Left ventricle myocardium inferior (tissue), 1 donor: Measurements from ENCODE around the gene JDP2. TPM values are rescaled to one million over a fixed set of nuclear protein-coding genes. Genes with fewer than 3 reads are reported as not detected.

ENCODE experiments used
- DNase-seq: peaks from one replicate; pipeline ENCODE4 v3.0.0-alpha.2; 2020
- H3K27ac ChIP-seq: fragments of 200-600 bp; replicated peaks from 2 replicates; pipeline ENCODE4 v1.8.0; 2021
- H3K27me3 ChIP-seq: fragments of 200-600 bp; 2 replicates; pipeline ENCODE4 v1.8.0; 2021; ENCODE audit warnings: low read depth
- H3K36me3 ChIP-seq: fragments of 200-600 bp; 2 replicates; pipeline ENCODE4 v1.8.0; 2021
- H3K4me1 ChIP-seq: fragments of 200-600 bp; 2 replicates; pipeline ENCODE4 v1.8.0; 2021
- H3K4me3 ChIP-seq: fragments of 200-600 bp; 2 replicates; pipeline ENCODE4 v1.8.0; 2021; ENCODE audit warnings: mild to moderate bottlenecking, moderate library complexity
- H3K9me3 ChIP-seq: fragments of 200-600 bp; replicated peaks from 2 replicates; pipeline ENCODE4 v1.8.0; 2021
- CTCF ChIP-seq: fragments of 200-600 bp; IDR thresholded peaks from 2 replicates; pipeline ENCODE4 v1.8.0; 2021; ENCODE audit warnings: antibody characterized with exemption, mild to moderate bottlenecking, borderline replicate concordance
- intact Hi-C: fragments of 100-400 bp; cut with micrococcal nuclease; formaldehyde crosslinking; loops from one replicate; pipeline ENCODE4 v1.11.0; 2022
- total RNA-seq: library from RNA; stranded (reverse); fragmentation: NEBNext Ultra II Directional; extraction: Animal tissue kit (Norgen Biotek cat#: 25700); gene quantifications from one replicate; pipeline ENCODE4 v1.2.1, GENCODE V29; 2021
- donor health status: DM: no; HTN: yes; CAD: no; lungs with severe emphysema.

The JDP2 gene
- total RNA-seq, 1 donor from 2014 or later = 21.9 TPM

DNA sequence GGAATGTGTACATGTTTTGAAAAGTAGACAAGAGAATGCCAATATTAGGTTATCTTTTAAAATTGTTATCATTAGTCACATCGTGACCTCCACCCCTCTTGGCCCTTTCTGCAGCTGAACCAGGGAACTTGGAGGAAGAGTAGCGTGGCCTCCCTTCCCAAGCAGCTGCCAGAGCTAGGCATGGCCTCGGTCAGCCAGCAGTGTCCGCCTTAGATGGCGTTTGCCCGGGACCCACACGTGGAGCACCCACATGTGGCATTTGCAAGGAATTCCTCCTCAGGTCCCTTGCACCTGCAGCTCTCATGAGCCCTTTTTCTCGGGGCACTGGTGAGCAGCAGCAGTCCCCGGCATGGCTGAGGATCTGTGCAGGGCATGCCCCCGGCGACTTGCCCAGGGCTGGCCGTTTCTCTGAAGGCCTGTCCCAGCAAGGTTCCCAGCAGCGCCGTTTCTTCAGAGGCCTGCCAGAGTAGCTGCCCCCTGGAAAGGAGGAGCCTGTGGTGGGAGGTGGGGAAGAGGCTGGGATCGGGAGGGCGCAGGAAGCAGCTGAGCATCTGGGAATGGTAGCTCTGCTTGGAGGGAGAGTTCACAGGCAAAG is 10.8 kb downstream of the JDP2 start:
- no peak overlapping the region for H3K27ac ChIP-seq
- DNase-seq = no peak

DNA sequence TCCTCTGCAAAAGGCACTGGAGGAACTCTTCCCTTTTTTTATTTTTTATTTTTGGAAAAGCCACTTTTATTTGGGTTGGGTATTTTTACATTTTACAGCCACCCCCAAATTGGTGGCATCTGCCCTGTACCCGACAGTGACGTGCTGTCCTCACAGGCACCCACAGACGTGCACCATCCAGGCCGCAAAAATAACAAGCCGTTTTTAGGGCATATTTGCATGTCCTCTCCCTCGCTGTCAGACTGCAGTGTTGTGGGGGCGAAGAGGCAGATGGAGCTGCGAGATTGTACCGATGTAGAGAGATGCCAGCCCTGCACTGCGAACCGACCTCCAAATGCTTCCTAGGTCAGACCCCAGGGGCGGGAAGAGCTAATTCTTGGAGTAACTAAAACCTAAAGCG is 12.2 kb downstream of the JDP2 start:
- H3K36me3 ChIP-seq = peaks cover 78% of the 10 kb centered on the region
- H3K4me1 ChIP-seq = peaks cover 93% of the 10 kb centered on the region
- intact Hi-C loops = no loop called here
- no peaks in the 10 kb centered on the region for H3K9me3 ChIP-seq
- TF ChIP-seq CTCF = no peak
- H3K4me3 ChIP-seq = no peak overlapping the region
- no peak overlapping the region for H3K27ac ChIP-seq
- no peaks in the 10 kb centered on the region for H3K27me3 ChIP-seq
- DNase-seq = no peak

More for the DNA sequence above, 10.8 kb downstream of the JDP2 start:
- Histone ChIP-seq H3K27me3 (no peaks in the 10 kb centered on the region), H3K4me3 (no peak overlapping the region), H3K9me3 (no peaks in the 10 kb centered on the region), H3K4me1 (peaks cover 93% of the 10 kb centered on the region), H3K36me3 (peaks cover 79% of the 10 kb centered on the region)
- intact Hi-C loops = no loop called here
- TF ChIP-seq CTCF = no peak

- Histone ChIP-seq H3K4me1 (peaks cover 84% of the 10 kb centered on the region), H3K4me3 (no peak overlapping the region), H3K9me3 (no peaks in the 10 kb centered on the region), H3K36me3 (peaks cover 74% of the 10 kb centered on the region), H3K27ac (peak overlapping the region; percentile 61), H3K27me3 (no peaks in the 10 kb centered on the region)
- intact Hi-C loops = no loop called here
- DNase-seq = peak; percentile 48
- no peak for TF ChIP-seq CTCF
Measured at GRCh38 chr14:75440733-75441477, 13.1 kb downstream of the JDP2 start.

GRCh38 chr14:75441728-75442127 is 13.9 kb downstream of the JDP2 start:
- DNase-seq = no peak
- peaks cover 68% of the 10 kb centered on the region for H3K36me3 ChIP-seq
- no peaks in the 10 kb centered on the region for H3K9me3 ChIP-seq
- H3K27me3 ChIP-seq = no peaks in the 10 kb centered on the region
- peak overlapping the region; percentile 61 for H3K27ac ChIP-seq
- H3K4me1 ChIP-seq = peaks cover 82% of the 10 kb centered on the region
- no peak for TF ChIP-seq CTCF
- intact Hi-C loops = no loop called here
- no peak overlapping the region for H3K4me3 ChIP-seq

GRCh38 chr14:75442166-75442565 is 14.3 kb downstream of the JDP2 start:
- DNase-seq = no peak
- Histone ChIP-seq H3K27me3 (no peaks in the 10 kb centered on the region), H3K36me3 (peaks cover 68% of the 10 kb centered on the region), H3K4me1 (peaks cover 82% of the 10 kb centered on the region), H3K27ac (peak overlapping the region; percentile 61), H3K9me3 (no peaks in the 10 kb centered on the region), H3K4me3 (no peak overlapping the region)
- intact Hi-C loops = no loop called here
- no peak for TF ChIP-seq CTCF
